K562 (cell line): Measurements from ENCODE around the gene PLXND1.

ENCODE experiments used
- PML ChIP-seq: IDR thresholded peaks from 2 replicates; pipeline ENCODE4 v1.6.1; 2012; ENCODE audit warnings: low read length, inconsistent platforms
- ZBTB7A ChIP-seq: IDR thresholded peaks from 2 replicates; pipeline ENCODE4 v1.6.1; 2011; ENCODE audit warnings: low read depth, mild to moderate bottlenecking, low read length, moderate library complexity, borderline replicate concordance; ENCODE audit not compliant: control insufficient read depth
- ZKSCAN1 ChIP-seq: fragments of 150-350 bp; IDR thresholded peaks from 2 replicates; pipeline ENCODE4 v1.6.1; 2016; ENCODE audit warnings: low read depth, low read length

- TF ChIP-seq ZBTB7A, result no peak
- no peak for TF ChIP-seq ZKSCAN1
- no peak for TF ChIP-seq PML
These were observed 85.5 kb downstream of the PLXND1 start for GRCh38 chr3:129520960-129521359.
